ENCODE data around the gene CDV3. TPM values are rescaled to one million over a fixed set of nuclear protein-coding genes. Genes with fewer than 3 reads are reported as not detected.

The CDV3 gene
- polyA plus RNA-seq, 1 donor from 2014 or later, result 89.3 TPM

DNA sequence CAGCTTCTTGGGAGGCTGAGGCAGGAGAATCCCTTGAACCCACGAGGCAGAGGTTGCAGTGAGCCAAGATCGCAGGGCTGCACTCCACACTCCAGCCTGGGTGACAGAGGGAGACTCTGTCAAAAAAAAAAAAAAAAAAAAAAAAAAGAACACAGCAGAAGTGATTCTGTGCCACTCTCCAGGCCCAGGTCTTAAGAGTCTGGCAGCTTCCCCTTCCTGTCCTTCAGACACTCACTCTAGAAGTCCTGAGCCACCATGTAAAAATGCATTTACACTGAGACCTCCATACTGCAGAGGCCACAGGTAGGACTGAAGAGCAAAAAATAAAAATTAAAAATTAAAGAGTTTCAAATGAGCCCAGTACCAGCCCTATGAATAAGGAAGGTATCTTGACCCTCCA, 11.8 kb upstream of the CDV3 start:
- no peak overlapping the region for H2AFZ ChIP-seq (ENCODE audit: low read depth, low read length)
- H3F3A ChIP-seq (ENCODE audit: insufficient read depth, low read length, poor library complexity, severe bottlenecking), result no peaks in the 10 kb centered on the region
- no peaks in the 10 kb centered on the region for H3K9me2 ChIP-seq (ENCODE audit: insufficient read depth, low read length)
- TF ChIP-seq RAD21 (conservative IDR thresholded peaks at IDR 0.05) (no peak), SMC3 (conservative IDR thresholded peaks at IDR 0.05; ENCODE audit: poor library complexity) (no peak), EP300 (conservative IDR thresholded peaks at IDR 0.05; ENCODE audit: poor library complexity, severe bottlenecking) (no peak), POLR2AphosphoS5 (IDR thresholded peaks at IDR 0.05) (no peak), EZH2 (IDR thresholded peaks at IDR 0.05; ENCODE audit: borderline replicate concordance, insufficient read depth, low read length, poor library complexity, severe bottlenecking) (no peak), MXI1 (conservative IDR thresholded peaks at IDR 0.05; ENCODE audit: poor library complexity, severe bottlenecking) (no peak), TAF1 (IDR thresholded peaks at IDR 0.05; ENCODE audit: low read depth) (no peak)
- TF ChIP-seq, protein P1, sequence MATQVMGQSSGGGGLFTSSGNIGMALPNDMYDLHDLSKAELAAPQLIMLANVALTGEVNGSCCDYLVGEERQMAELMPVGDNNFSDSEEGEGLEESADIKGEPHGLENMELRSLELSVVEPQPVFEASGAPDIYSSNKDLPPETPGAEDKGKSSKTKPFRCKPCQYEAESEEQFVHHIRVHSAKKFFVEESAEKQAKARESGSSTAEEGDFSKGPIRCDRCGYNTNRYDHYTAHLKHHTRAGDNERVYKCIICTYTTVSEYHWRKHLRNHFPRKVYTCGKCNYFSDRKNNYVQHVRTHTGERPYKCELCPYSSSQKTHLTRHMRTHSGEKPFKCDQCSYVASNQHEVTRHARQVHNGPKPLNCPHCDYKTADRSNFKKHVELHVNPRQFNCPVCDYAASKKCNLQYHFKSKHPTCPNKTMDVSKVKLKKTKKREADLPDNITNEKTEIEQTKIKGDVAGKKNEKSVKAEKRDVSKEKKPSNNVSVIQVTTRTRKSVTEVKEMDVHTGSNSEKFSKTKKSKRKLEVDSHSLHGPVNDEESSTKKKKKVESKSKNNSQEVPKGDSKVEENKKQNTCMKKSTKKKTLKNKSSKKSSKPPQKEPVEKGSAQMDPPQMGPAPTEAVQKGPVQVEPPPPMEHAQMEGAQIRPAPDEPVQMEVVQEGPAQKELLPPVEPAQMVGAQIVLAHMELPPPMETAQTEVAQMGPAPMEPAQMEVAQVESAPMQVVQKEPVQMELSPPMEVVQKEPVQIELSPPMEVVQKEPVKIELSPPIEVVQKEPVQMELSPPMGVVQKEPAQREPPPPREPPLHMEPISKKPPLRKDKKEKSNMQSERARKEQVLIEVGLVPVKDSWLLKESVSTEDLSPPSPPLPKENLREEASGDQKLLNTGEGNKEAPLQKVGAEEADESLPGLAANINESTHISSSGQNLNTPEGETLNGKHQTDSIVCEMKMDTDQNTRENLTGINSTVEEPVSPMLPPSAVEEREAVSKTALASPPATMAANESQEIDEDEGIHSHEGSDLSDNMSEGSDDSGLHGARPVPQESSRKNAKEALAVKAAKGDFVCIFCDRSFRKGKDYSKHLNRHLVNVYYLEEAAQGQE (IDR thresholded peaks at IDR 0.05; ENCODE audit: borderline replicate concordance), result no peak
- TF ChIP-seq, protein P2, sequence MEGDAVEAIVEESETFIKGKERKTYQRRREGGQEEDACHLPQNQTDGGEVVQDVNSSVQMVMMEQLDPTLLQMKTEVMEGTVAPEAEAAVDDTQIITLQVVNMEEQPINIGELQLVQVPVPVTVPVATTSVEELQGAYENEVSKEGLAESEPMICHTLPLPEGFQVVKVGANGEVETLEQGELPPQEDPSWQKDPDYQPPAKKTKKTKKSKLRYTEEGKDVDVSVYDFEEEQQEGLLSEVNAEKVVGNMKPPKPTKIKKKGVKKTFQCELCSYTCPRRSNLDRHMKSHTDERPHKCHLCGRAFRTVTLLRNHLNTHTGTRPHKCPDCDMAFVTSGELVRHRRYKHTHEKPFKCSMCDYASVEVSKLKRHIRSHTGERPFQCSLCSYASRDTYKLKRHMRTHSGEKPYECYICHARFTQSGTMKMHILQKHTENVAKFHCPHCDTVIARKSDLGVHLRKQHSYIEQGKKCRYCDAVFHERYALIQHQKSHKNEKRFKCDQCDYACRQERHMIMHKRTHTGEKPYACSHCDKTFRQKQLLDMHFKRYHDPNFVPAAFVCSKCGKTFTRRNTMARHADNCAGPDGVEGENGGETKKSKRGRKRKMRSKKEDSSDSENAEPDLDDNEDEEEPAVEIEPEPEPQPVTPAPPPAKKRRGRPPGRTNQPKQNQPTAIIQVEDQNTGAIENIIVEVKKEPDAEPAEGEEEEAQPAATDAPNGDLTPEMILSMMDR (IDR thresholded peaks at IDR 0.05; ENCODE audit: poor library complexity, severe bottlenecking), result no peak
- H4K20me1 ChIP-seq (ENCODE audit: insufficient read depth), result no peaks in the 10 kb centered on the region
- peaks cover 6% of the 10 kb centered on the region for H3K9me3 ChIP-seq (ENCODE audit: low read length)
- H3K9ac ChIP-seq (ENCODE audit: low read length), result no peak overlapping the region
- no peaks in the 10 kb centered on the region for H3K36me3 ChIP-seq (ENCODE audit: insufficient read depth, low read length)
- H3K79me2 ChIP-seq (replicated peaks; ENCODE audit: insufficient read depth, low read length), result no peaks in the 10 kb centered on the region
- H3K27ac ChIP-seq (ENCODE audit: low read length), result no peak overlapping the region
- no peaks in the 10 kb centered on the region for H3K27me3 ChIP-seq (ENCODE audit: insufficient read depth, low read depth, low read length)
- no peak overlapping the region for H3K4me3 ChIP-seq (ENCODE audit: low read length)
- no peak overlapping the region for H3K4me2 ChIP-seq (ENCODE audit: low read length)

DNA sequence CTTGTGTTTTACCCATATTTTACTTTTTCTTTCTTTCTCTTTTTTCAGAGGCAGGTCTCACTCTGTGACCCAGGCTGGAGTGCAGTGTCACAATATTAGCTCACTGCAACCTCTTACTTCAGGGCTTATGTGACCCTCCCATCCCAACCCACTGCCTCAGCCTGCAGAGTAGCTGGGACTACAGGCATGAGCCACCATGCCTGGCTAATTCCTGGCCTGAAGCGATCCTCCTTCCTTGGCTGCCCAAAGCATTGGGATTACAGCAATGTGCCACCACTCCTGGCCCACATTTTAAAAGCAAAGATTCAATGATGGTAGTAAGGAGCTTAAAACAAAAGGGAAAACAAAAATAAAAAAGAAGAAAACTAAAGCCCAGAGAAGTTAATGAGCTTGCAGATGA, 11.1 kb upstream of the CDV3 start:
- Histone ChIP-seq H3K79me2 (replicated peaks; ENCODE audit: insufficient read depth, low read length) (no peaks in the 10 kb centered on the region), H3K9me3 (ENCODE audit: low read length) (peaks cover 6% of the 10 kb centered on the region), H3K9me2 (ENCODE audit: insufficient read depth, low read length) (no peaks in the 10 kb centered on the region), H3K4me3 (ENCODE audit: low read length) (no peak overlapping the region), H2AFZ (ENCODE audit: low read depth, low read length) (no peak overlapping the region), H3K36me3 (ENCODE audit: insufficient read depth, low read length) (no peaks in the 10 kb centered on the region), H3K27ac (ENCODE audit: low read length) (no peak overlapping the region), H3K9ac (ENCODE audit: low read length) (no peak overlapping the region), H4K20me1 (ENCODE audit: insufficient read depth) (no peaks in the 10 kb centered on the region), H3K27me3 (ENCODE audit: insufficient read depth, low read depth, low read length) (no peaks in the 10 kb centered on the region), H3F3A (ENCODE audit: insufficient read depth, low read length, poor library complexity, severe bottlenecking) (no peaks in the 10 kb centered on the region), H3K4me2 (ENCODE audit: low read length) (no peak overlapping the region)
- no peak for TF ChIP-seq RAD21 (conservative IDR thresholded peaks at IDR 0.05)
- no peak for TF ChIP-seq EP300 (conservative IDR thresholded peaks at IDR 0.05; ENCODE audit: poor library complexity, severe bottlenecking)
- TF ChIP-seq, protein P2 (IDR thresholded peaks at IDR 0.05; ENCODE audit: poor library complexity, severe bottlenecking), result no peak
- TF ChIP-seq, protein P1 (IDR thresholded peaks at IDR 0.05; ENCODE audit: borderline replicate concordance), result no peak
- no peak for TF ChIP-seq EZH2 (IDR thresholded peaks at IDR 0.05; ENCODE audit: borderline replicate concordance, insufficient read depth, low read length, poor library complexity, severe bottlenecking)
- no peak for TF ChIP-seq SMC3 (conservative IDR thresholded peaks at IDR 0.05; ENCODE audit: poor library complexity)
- TF ChIP-seq MXI1 (conservative IDR thresholded peaks at IDR 0.05; ENCODE audit: poor library complexity, severe bottlenecking), result no peak
